LoVo (cell line): Measurements from ENCODE around the gene NOL4L.

Source experiments
- DNase-seq: peaks from one replicate; pipeline ENCODE4 v3.0.0-alpha.2; 2016; ENCODE audit warnings: low spot score

Gene NOL4L

GRCh38 chr20:32483351-32484224 lies 101.5 kb downstream of the NOL4L start:
- DNase-seq = peak; percentile 64

GRCh38 chr20:32482442-32483261 lies 102.5 kb downstream of the NOL4L start:
- DNase-seq = no peak

- DNase-seq = no peak
Observed at GRCh38 chr20:32482143-32482441, 103.0 kb downstream of the NOL4L start.

- no peak for DNase-seq
Observed at GRCh38 chr20:32481311-32482142, 103.6 kb downstream of the NOL4L start.

GRCh38 chr20:32480371-32481241 lies 104.5 kb downstream of the NOL4L start:
- DNase-seq = no peak

GRCh38 chr20:32479697-32480171 lies 105.4 kb downstream of the NOL4L start:
- no peak for DNase-seq

GRCh38 chr20:32479012-32479411 lies 106.1 kb downstream of the NOL4L start:
- no peak for DNase-seq

- DNase-seq = no peak
Observed at GRCh38 chr20:32478576-32478975, 106.6 kb downstream of the NOL4L start.

GRCh38 chr20:32477594-32478512 lies 107.3 kb downstream of the NOL4L start:
- DNase-seq = no peak

- no peak for DNase-seq
Observed at GRCh38 chr20:32476684-32477593, 108.2 kb downstream of the NOL4L start.

- DNase-seq = peak; percentile 87
Observed at GRCh38 chr20:32474967-32475811, 109.9 kb downstream of the NOL4L start.

- DNase-seq = no peak
Observed at GRCh38 chr20:32474717-32474966, 110.5 kb downstream of the NOL4L start.

GRCh38 chr20:32474009-32474716 lies 111.0 kb downstream of the NOL4L start:
- DNase-seq = no peak

- DNase-seq = peak; percentile 4
Observed at GRCh38 chr20:32473231-32474008, 111.7 kb downstream of the NOL4L start.

GRCh38 chr20:32472581-32473207 lies 112.4 kb downstream of the NOL4L start:
- no peak for DNase-seq

- no peak for DNase-seq
Observed at GRCh38 chr20:32470940-32471339, 114.2 kb downstream of the NOL4L start.
